GM21367 (cell line): ENCODE measurements around the gene CARTPT.

Experiments
- ATAC-seq: cut with Tn5 transposase; IDR thresholded peaks from one replicate; pipeline ENCODE4 v1.9.1; 2021; ENCODE audit not compliant: unreplicated experiment

Gene CARTPT

DNA sequence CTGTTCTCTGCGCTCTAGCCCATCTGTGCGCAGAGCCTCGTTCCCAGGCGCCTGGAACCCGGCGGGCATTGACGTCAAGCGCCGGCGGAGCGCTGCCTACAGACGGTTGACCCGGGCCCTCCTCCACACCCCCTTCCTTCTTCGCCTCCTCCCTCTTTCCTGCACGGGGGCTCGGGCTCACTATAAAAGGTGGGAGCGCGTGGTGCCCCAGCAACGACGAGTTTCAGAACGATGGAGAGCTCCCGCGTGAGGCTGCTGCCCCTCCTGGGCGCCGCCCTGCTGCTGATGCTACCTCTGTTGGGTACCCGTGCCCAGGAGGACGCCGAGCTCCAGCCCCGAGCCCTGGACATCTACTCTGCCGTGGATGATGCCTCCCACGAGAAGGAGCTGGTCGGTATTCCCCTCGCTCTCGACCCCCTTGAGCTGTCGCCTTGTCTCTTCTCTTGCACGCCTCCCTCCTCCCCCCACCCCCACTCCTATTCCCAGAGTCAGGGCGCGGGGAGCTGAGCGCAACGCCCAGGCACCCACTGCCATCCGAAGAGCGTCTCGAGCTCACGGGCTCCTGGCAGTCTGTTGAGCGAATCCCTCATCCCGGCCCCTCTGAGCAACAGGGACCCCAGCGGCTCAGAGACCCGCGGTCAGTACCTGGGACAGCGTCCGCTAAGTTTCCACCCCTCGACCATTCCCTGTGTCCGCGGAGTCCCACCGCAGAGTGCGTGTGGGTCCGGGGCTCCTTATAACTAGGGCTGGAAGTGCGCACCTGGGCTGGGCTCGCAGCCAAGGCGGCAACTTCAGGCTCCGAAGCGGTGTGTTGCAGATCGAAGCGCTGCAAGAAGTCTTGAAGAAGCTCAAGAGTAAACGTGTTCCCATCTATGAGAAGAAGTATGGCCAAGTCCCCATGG lies at the start of gene CARTPT:
CARTPT (plus strand) TSS at position 213 of the 902 bp plus-strand sequence; CDS start at position 232, 19 bp downstream.
- no peak for ATAC-seq

DNA sequence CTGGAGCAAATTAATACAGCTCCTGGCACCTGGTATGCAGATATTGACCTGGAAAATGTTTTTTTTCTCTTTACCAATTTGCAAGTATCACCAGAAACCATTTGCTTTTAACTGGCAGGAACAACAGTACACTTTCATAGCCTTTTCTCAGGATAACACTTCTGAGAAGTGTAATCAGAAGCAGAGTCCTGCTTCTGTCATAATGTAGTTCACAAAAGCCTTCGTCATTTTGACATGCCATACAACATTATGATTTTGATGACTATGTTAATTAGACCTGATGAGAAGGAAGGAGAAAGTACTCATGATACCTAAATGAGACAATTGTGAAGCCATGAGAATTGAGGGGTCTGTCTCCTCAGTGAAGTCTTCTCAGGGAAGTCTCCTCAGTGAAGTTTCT lies 41.1 kb upstream of the CARTPT start:
- ATAC-seq: no peak

- ATAC-seq: no peak
Observed at GRCh38 chr5:71679714-71680113, 39.4 kb upstream of the CARTPT start.

DNA sequence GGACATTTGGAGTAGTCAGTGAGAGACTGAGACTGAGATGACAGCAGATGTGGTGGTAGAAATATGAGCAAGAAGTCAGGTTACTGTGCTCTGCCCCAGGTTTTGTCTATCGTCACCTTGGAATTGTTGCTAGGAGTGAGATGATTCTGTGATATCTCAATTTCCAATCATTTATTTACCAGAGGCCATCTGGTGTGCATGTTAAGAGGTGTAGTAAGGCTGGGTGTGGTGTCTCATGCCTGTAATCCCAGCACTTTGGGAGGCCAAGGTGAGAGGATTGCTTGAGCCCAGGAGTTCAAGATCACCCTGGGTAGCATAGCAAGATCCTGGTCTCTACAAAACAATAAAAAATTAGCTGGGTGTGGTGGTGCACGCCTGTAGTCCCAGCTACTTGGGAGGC lies 38.6 kb upstream of the CARTPT start:
- ATAC-seq: no peak

GRCh38 chr5:71681296-71681695 lies 37.8 kb upstream of the CARTPT start:
- ATAC-seq: no peak

DNA sequence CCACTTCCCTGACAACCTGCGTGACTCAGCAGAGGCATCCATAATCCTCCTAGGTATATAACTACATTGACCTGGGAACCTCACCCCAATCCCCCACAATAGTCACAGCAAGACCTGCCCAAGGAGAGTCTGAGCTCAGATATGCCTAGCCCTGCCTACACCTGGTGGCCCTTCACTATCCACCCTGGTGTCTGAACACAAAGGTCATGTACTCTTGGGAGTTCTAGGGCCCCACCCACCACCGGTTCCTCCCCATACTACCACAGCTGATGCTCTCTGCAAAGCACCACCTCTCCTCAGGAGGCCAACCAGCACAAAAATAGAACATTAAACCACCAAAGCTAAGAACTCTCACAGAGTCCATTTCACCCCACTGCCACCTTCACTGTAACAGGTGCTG lies 34.8 kb upstream of the CARTPT start:
- ATAC-seq: no peak

GRCh38 chr5:71693828-71694427 lies 25.1 kb upstream of the CARTPT start:
- ATAC-seq: no peak

GRCh38 chr5:71695071-71695470 lies 24.0 kb upstream of the CARTPT start:
- ATAC-seq: no peak

DNA sequence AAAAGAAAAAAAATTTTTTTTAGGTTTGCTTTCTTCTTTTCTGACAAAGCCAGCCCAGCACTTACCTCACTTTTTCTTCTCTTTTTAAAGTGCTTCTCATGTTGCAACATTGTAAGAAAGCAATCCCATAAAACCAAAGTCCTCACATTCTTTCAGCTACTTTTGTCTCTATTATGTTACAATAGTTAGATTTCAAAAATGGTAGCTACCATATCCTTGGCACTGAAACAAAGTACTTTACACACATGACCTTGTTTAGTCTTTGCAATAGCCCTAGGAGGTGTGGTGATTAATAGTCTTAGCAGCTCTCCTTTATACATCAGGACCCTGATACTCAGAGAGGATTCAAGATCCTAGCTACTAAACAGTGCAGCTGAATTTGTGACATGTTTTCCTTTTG lies 23.5 kb upstream of the CARTPT start:
- ATAC-seq: no peak

GRCh38 chr5:71697967-71698366 lies 21.1 kb upstream of the CARTPT start:
- no peak for ATAC-seq

DNA sequence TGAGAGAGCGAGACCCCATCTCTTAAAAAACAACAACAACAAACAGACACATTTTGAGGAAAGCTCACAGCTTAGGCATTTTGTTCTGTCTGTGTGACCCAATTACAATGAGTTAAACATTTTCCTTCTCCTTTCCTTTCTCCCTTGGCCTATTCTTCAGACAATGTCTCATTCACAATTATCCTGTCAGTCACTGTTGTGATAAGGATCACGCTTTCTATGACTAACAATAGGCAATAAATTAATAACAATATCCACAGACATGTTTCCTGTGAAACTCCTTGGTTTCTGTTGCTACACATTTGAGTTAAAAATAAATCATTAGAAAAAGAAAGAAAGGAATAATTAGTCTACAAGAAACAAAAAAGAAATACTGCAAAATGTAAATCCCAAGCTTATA lies 19.8 kb upstream of the CARTPT start:
- ATAC-seq: no peak

DNA sequence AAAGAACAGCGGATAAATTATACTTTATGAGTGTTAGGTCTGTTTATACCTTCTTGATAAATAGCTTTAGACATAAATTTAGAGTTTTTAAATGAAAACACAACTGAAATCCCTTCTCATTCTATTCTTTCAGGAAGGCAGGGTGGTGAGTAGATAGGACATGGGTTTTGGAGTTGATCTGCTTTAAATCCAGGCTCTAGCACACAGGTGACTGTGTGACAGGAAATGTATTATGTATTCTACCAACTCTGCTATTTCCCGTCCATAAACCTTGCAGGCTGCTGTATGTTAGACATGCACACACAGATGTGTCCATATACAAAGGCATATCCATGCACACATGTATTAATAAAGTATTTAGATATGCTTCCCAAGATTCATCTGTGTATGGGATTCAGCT lies 19.3 kb upstream of the CARTPT start:
- no peak for ATAC-seq

GRCh38 chr5:71700803-71701202 lies 18.3 kb upstream of the CARTPT start:
- no peak for ATAC-seq

DNA sequence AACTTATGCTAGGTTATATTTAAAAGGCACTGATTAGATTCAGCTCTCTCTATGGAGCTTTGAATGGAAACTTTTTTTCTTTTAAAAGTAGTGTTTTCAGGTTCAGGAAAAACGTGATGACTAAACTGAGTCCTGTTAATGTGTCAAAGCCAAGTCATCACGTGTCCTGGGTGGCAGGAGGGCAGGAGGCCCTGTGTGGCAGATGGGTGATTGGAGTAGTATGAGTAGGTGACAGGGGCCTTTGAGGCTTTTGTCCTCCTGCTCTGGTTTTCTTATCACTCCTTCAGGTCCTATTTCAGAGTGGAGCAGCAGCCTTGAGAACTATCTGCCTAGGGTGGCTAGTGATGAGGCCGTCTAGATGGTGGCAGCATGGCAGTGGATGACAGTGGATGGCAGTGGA lies 17.7 kb upstream of the CARTPT start:
- ATAC-seq: no peak

DNA sequence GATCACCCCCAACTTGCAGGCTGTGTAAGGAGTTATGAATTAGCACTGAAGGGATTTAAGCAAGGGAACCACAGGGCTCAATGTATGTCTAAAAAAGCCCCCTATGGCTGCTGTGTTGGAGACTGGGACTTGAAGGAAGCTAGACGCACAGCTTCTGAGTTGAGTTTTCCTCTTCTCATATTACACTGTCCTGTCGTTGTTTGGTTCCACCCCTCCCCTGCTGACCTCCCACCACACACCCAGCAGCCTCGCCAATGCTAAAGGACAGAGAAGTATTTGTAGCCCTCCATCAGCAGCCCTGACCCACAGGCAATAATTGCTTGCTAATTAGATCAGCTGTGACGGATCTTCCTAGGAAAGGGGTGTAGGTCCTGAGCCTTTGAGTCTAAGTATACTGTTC lies 15.1 kb upstream of the CARTPT start:
- no peak for ATAC-seq

DNA sequence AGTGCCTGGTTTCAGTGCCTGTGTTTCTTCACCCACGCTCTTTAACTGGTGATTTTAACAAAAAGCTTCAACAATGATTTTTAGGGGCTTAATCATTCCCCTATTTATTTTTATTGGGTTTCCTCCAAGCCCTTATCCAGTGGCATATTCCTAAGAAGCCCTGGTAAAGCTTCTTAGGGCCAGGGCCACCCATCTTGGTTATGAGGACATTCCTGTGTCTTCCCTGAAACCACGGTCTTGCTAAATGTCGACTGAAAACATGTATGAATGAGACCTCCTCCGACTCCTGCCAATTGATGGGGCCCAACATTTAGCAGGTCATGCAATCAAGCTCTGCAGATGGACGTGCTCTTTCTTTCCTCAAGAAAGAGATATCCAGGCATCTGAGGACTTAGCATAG lies 13.7 kb upstream of the CARTPT start:
- no peak for ATAC-seq

DNA sequence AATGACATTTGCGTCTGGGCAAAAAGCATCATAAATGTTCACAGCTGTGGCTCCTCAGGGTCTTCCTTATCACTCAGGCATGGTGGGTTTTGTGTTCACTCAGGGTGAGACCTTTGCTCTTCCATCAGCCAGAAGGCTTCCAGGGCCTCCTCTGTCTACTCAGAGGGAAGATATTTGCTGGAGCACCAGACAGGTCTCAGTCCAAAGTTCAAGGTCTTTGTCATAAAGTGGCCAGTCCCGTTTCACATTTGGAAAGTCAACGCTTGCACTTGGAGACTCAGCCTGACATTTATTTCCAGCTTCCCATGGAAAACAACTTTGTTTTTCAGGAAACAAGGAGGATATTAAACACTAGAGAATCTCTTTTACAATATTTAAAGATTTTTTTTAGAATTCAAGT lies 12.2 kb upstream of the CARTPT start:
- ATAC-seq: no peak

GRCh38 chr5:71711610-71712009 lies 7.5 kb upstream of the CARTPT start:
- ATAC-seq: no peak

DNA sequence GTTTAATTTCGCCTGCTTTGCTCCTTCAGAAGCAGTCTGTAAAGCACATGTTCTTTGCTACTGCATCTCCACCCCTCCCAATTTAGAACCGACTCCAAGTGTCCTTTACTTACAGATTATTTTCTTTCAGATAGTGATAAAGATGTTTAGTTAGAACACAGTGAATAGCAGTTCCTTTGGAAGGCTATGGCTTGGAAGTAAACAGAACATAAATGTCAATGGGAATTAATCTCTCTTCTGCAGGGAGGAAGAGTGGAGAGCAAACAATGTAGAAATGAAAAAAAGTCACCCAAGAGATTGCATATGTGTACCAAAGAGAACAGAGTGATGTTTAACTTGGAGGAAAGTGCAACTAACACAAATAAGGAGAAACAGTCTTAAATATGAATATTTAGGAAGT lies 4.2 kb upstream of the CARTPT start:
- ATAC-seq: no peak

DNA sequence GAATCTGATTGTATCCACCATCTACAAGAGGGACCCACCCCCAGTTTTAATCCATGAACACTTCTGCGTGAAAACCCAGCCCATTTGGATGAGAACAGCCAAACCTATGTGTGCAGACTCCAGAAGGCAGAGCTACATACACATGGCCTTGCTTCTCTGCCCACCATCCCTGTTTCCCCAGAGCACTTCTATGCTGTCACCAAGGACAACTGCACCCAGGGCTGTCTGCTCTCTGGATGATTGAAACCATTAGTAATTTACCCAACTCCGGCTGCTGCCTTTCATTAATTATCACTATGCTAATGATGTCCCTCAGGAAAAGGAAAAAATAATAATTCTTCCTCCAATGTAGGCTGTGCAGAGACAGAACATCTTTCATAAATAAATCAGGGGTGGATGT lies 8.9 kb downstream of the CARTPT start:
- no peak for ATAC-seq

GRCh38 chr5:71731015-71731414 lies 11.9 kb downstream of the CARTPT start:
- ATAC-seq: no peak

GRCh38 chr5:71732011-71732410 lies 12.9 kb downstream of the CARTPT start:
- no peak for ATAC-seq

DNA sequence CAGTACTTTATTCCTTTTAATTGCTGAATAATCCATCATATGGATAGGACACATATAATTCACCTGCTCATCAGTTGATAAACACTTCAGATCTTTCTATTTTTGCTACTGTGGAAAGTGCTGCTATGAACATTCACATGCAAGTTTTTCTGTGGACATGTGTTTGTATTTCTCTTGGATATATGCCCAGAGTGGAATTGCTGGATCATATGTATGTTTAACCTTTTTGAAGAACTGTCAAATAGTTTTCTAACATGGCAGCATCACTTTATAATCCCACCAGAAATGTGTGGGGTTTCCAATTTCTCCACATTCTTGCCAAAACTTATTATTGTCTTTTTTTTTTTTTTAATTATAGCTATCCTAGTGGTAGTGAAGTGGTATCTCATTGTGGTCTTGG lies 15.1 kb downstream of the CARTPT start:
- ATAC-seq: no peak
